ENCODE results near the gene DENND6A.

- TF ChIP-seq, protein P1, sequence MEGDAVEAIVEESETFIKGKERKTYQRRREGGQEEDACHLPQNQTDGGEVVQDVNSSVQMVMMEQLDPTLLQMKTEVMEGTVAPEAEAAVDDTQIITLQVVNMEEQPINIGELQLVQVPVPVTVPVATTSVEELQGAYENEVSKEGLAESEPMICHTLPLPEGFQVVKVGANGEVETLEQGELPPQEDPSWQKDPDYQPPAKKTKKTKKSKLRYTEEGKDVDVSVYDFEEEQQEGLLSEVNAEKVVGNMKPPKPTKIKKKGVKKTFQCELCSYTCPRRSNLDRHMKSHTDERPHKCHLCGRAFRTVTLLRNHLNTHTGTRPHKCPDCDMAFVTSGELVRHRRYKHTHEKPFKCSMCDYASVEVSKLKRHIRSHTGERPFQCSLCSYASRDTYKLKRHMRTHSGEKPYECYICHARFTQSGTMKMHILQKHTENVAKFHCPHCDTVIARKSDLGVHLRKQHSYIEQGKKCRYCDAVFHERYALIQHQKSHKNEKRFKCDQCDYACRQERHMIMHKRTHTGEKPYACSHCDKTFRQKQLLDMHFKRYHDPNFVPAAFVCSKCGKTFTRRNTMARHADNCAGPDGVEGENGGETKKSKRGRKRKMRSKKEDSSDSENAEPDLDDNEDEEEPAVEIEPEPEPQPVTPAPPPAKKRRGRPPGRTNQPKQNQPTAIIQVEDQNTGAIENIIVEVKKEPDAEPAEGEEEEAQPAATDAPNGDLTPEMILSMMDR (IDR thresholded peaks at IDR 0.05), result no peak
- TF ChIP-seq POLR2A (IDR thresholded peaks at IDR 0.05), result no peak
Measured at GRCh38 chr3:57598765-57599360, 94.0 kb downstream of the DENND6A start.
